Activated CD4-positive, alpha-beta T cell treated with anti-CD3 and anti-CD28 coated beads, Interleukin-2, amount 10 ng/mL, durations not matched to agents 7 days and 5 days (primary cell): Measurements from ENCODE around the gene HIVEP3. TPM values are rescaled to one million over a fixed set of nuclear protein-coding genes. Genes with fewer than 3 reads are reported as not detected.
"Not testable (repeated sequence)": the region's sequence is repeated elsewhere in the genome, so short reads cannot be mapped to it uniquely, and the experiment has no call there.

Experiments
- CTCF ChIA-PET: fragments of 350-600 bp; sonication (Branson Sonifier 250); formaldehyde crosslinking; loops from one replicate; lab custom pipeline; 2021; ENCODE audit warnings: antibody characterized with exemption; lab: Charles Lee
- POLR2A ChIA-PET: fragments of 350-600 bp; sonication (Branson Sonifier 250); formaldehyde crosslinking; loops from one replicate; lab custom pipeline; 2021; ENCODE audit warnings: antibody characterized with exemption; lab: Charles Lee
- DNase-seq: peaks from one replicate; pipeline ENCODE4 v3.0.0-alpha.2; 2020
- H3K27ac Mint-ChIP-seq: one replicate; pipeline ENCODE4 v1.8.0; 2021; ENCODE audit warnings: mild to moderate bottlenecking, moderate library complexity, mixed read lengths
- H3K27me3 Mint-ChIP-seq: one replicate; pipeline ENCODE4 v1.8.0; 2021; ENCODE audit warnings: mixed read lengths
- H3K36me3 Mint-ChIP-seq: one replicate; pipeline ENCODE4 v1.8.0; 2021; ENCODE audit warnings: low read depth, mixed read lengths
- H3K4me1 Mint-ChIP-seq: one replicate; pipeline ENCODE4 v1.8.0; 2021; ENCODE audit warnings: mixed read lengths
- H3K4me3 Mint-ChIP-seq: one replicate; pipeline ENCODE4 v1.8.0; 2021; ENCODE audit warnings: mild to moderate bottlenecking, moderate library complexity, mixed read lengths
- H3K9me3 Mint-ChIP-seq: one replicate; pipeline ENCODE4 v1.8.0; 2021; ENCODE audit warnings: mixed read lengths
- total RNA-seq, 2 experiments: library from RNA; stranded (reverse); gene quantifications; one replicate each; pipeline ENCODE4 v1.2.3, GENCODE V29; 2021

The HIVEP3 gene
- total RNA-seq, 2 experiments from 2014 or later: 18.4 to 21.5 TPM

GRCh38 chr1:41942278-41942677 is 23.6 kb upstream of the HIVEP3 start:
- peaks cover 11% of the 10 kb centered on the region for H3K36me3 Mint-ChIP-seq
- no peak overlapping the region for H3K4me3 Mint-ChIP-seq
- no peak for DNase-seq
- peaks cover 1% of the 10 kb centered on the region for H3K27me3 Mint-ChIP-seq
- H3K4me1 Mint-ChIP-seq: no peaks in the 10 kb centered on the region
- POLR2A ChIA-PET: no interaction called here
- CTCF ChIA-PET: no interaction called here
- peaks cover 13% of the 10 kb centered on the region for H3K9me3 Mint-ChIP-seq
- no peak overlapping the region for H3K27ac Mint-ChIP-seq

- ChIA-PET CTCF (no interaction called here), POLR2A (no interaction called here)
- Mint-ChIP-seq H3K27me3 (peaks cover 1% of the 10 kb centered on the region), H3K27ac (no peak overlapping the region), H3K4me3 (no peak overlapping the region), H3K36me3 (peaks cover 12% of the 10 kb centered on the region), H3K9me3 (peaks cover 15% of the 10 kb centered on the region), H3K4me1 (no peaks in the 10 kb centered on the region)
- DNase-seq: no peak
Measured at GRCh38 chr1:41941381-41941780, 22.7 kb upstream of the HIVEP3 start.

GRCh38 chr1:41939194-41939593 is 20.5 kb upstream of the HIVEP3 start:
- no peak overlapping the region for H3K27ac Mint-ChIP-seq
- peaks cover 17% of the 10 kb centered on the region for H3K9me3 Mint-ChIP-seq
- peaks cover 12% of the 10 kb centered on the region for H3K36me3 Mint-ChIP-seq
- POLR2A ChIA-PET: no interaction called here
- DNase-seq: no peak
- no peak overlapping the region for H3K4me3 Mint-ChIP-seq
- peaks cover 6% of the 10 kb centered on the region for H3K4me1 Mint-ChIP-seq
- CTCF ChIA-PET: no interaction called here
- peaks cover 1% of the 10 kb centered on the region for H3K27me3 Mint-ChIP-seq

GRCh38 chr1:41936107-41936506 is 17.4 kb upstream of the HIVEP3 start:
- Mint-ChIP-seq H3K9me3 (peaks cover 25% of the 10 kb centered on the region), H3K27ac (no peak overlapping the region), H3K27me3 (peaks cover 3% of the 10 kb centered on the region), H3K4me1 (peaks cover 10% of the 10 kb centered on the region), H3K4me3 (no peak overlapping the region), H3K36me3 (peaks cover 15% of the 10 kb centered on the region)
- ChIA-PET CTCF (interaction anchor here (1.1 kb wide), 1 partner anchor 75 kb away, joined by 3 read pairs; no protein-coding TSS in a partner anchor), POLR2A (no interaction called here)
- DNase-seq: no peak

GRCh38 chr1:41935226-41935625 is 16.5 kb upstream of the HIVEP3 start:
- H3K36me3 Mint-ChIP-seq: peaks cover 15% of the 10 kb centered on the region
- H3K27ac Mint-ChIP-seq: no peak overlapping the region
- H3K4me3 Mint-ChIP-seq: no peak overlapping the region
- H3K9me3 Mint-ChIP-seq: peaks cover 25% of the 10 kb centered on the region
- ChIA-PET CTCF (no interaction called here), POLR2A (no interaction called here)
- no peak for DNase-seq
- peaks cover 2% of the 10 kb centered on the region for H3K27me3 Mint-ChIP-seq
- peaks cover 10% of the 10 kb centered on the region for H3K4me1 Mint-ChIP-seq

- ChIA-PET CTCF (interaction anchor here (1.2 to 1.4 kb wide), 2 partner anchors 8 to 31 kb away, joined by 3 read pairs; no protein-coding TSS in a partner anchor), POLR2A (no interaction called here)
- H3K4me1 Mint-ChIP-seq: peaks cover 10% of the 10 kb centered on the region
- H3K4me3 Mint-ChIP-seq: no peak overlapping the region
- peaks cover 23% of the 10 kb centered on the region for H3K9me3 Mint-ChIP-seq
- H3K36me3 Mint-ChIP-seq: peaks cover 13% of the 10 kb centered on the region
- no peak for DNase-seq
- H3K27ac Mint-ChIP-seq: no peak overlapping the region
- peaks cover 5% of the 10 kb centered on the region for H3K27me3 Mint-ChIP-seq
Measured at GRCh38 chr1:41933106-41933505, 14.4 kb upstream of the HIVEP3 start.

GRCh38 chr1:41931578-41931977 is 12.9 kb upstream of the HIVEP3 start:
- ChIA-PET CTCF (no interaction called here), POLR2A (no interaction called here)
- H3K9me3 Mint-ChIP-seq: peaks cover 19% of the 10 kb centered on the region
- H3K36me3 Mint-ChIP-seq: peaks cover 7% of the 10 kb centered on the region
- DNase-seq: no peak
- H3K4me1 Mint-ChIP-seq: peaks cover 10% of the 10 kb centered on the region
- no peak overlapping the region for H3K27ac Mint-ChIP-seq
- H3K27me3 Mint-ChIP-seq: peaks cover 5% of the 10 kb centered on the region
- no peak overlapping the region for H3K4me3 Mint-ChIP-seq

GRCh38 chr1:41927118-41927517 is 8.4 kb upstream of the HIVEP3 start:
- H3K27me3 Mint-ChIP-seq: peaks cover 5% of the 10 kb centered on the region
- H3K4me3 Mint-ChIP-seq: no peak overlapping the region
- POLR2A ChIA-PET: no interaction called here
- peaks cover 6% of the 10 kb centered on the region for H3K9me3 Mint-ChIP-seq
- H3K4me1 Mint-ChIP-seq: no peaks in the 10 kb centered on the region
- CTCF ChIA-PET: no interaction called here
- H3K27ac Mint-ChIP-seq: no peak overlapping the region
- DNase-seq: no peak
- peaks cover 4% of the 10 kb centered on the region for H3K36me3 Mint-ChIP-seq

GRCh38 chr1:41925712-41926111 is 7.0 kb upstream of the HIVEP3 start:
- peaks cover 4% of the 10 kb centered on the region for H3K4me1 Mint-ChIP-seq
- DNase-seq: no peak
- H3K27ac Mint-ChIP-seq: no peak overlapping the region
- CTCF ChIA-PET: interaction anchor here (1.0 to 1.6 kb wide), 4 partner anchors 8 to 62 kb away, joined by 3 to 4 read pairs (median 3); no protein-coding TSS in a partner anchor
- no peak overlapping the region for H3K4me3 Mint-ChIP-seq
- peaks cover 3% of the 10 kb centered on the region for H3K27me3 Mint-ChIP-seq
- POLR2A ChIA-PET: no interaction called here
- H3K36me3 Mint-ChIP-seq: peaks cover 6% of the 10 kb centered on the region
- peaks cover 10% of the 10 kb centered on the region for H3K9me3 Mint-ChIP-seq

GRCh38 chr1:41924911-41925310 is 6.2 kb upstream of the HIVEP3 start:
- H3K36me3 Mint-ChIP-seq: peaks cover 6% of the 10 kb centered on the region
- POLR2A ChIA-PET: no interaction called here
- CTCF ChIA-PET: interaction anchor here (1.0 to 1.6 kb wide), 2 partner anchors 9 to 15 kb away, joined by 3 read pairs; no protein-coding TSS in a partner anchor

GRCh38 chr1:41921271-41921670 is 2.5 kb upstream of the HIVEP3 start:
- POLR2A ChIA-PET, H3K4me3 Mint-ChIP-seq, H3K27ac Mint-ChIP-seq, DNase-seq, H3K27me3 Mint-ChIP-seq: not testable (repeated sequence)
- CTCF ChIA-PET: interaction anchor here (0.6 kb wide), 1 partner anchor 318 kb away, joined by 3 read pairs; no protein-coding TSS in a partner anchor
- Mint-ChIP-seq H3K9me3 (peaks cover 10% of the 10 kb centered on the region), H3K36me3 (peaks cover 15% of the 10 kb centered on the region), H3K4me1 (peaks cover 45% of the 10 kb centered on the region)

More at GRCh38 chr1:41924911-41925310, 6.2 kb upstream of the HIVEP3 start:
- no peak for DNase-seq
- peaks cover 3% of the 10 kb centered on the region for H3K27me3 Mint-ChIP-seq
- H3K4me1 Mint-ChIP-seq: peaks cover 11% of the 10 kb centered on the region
- no peak overlapping the region for H3K4me3 Mint-ChIP-seq
- H3K27ac Mint-ChIP-seq: no peak overlapping the region
- H3K9me3 Mint-ChIP-seq: peaks cover 10% of the 10 kb centered on the region

- Mint-ChIP-seq H3K27ac (peak overlapping the region; percentile 98), H3K9me3 (peaks cover 10% of the 10 kb centered on the region), H3K36me3 (peaks cover 15% of the 10 kb centered on the region), H3K4me3 (no peak overlapping the region), H3K4me1 (peaks cover 51% of the 10 kb centered on the region), H3K27me3 (no peaks in the 10 kb centered on the region)
- ChIA-PET POLR2A (interaction anchor here (0.7 to 1.3 kb wide), 3 partner anchors 29 to 115 kb away, joined by 3 to 6 read pairs (median 3); no protein-coding TSS in a partner anchor), CTCF (interaction anchor here (0.9 kb wide), 1 partner anchor 127 kb away, joined by 3 read pairs; no protein-coding TSS in a partner anchor)
- no peak for DNase-seq
Measured at GRCh38 chr1:41920658-41921057, 1.9 kb upstream of the HIVEP3 start.

- DNase-seq: peak; percentile 88
- CTCF ChIA-PET: interaction anchor here (0.6 to 1.3 kb wide), 5 partner anchors 10 to 128 kb away, joined by 3 to 5 read pairs (median 3); no protein-coding TSS in a partner anchor
- Mint-ChIP-seq H3K27ac (peak overlapping the region; percentile 98), H3K4me3 (peak overlapping the region; percentile 79), H3K36me3 (peaks cover 15% of the 10 kb centered on the region), H3K4me1 (peaks cover 58% of the 10 kb centered on the region), H3K27me3 (no peaks in the 10 kb centered on the region), H3K9me3 (peaks cover 10% of the 10 kb centered on the region)
- POLR2A ChIA-PET: interaction anchor here (0.6 to 1.3 kb wide), 4 partner anchors 28 to 470 kb away, joined by 3 to 6 read pairs (median 4); no protein-coding TSS in a partner anchor
Measured at GRCh38 chr1:41919764-41920397, 1.2 kb upstream of the HIVEP3 start.
